ENCODE results near the gene HOXB9. TPM values are rescaled to one million over a fixed set of nuclear protein-coding genes. Genes with fewer than 3 reads are reported as not detected.

The HOXB9 gene
- total RNA-seq (2014; rRNA removed; shearing (Covaris generic)), result 2.5 and 4.0 TPM in 2 replicates

- Histone ChIP-seq H3K4me3 (peak within 1 kb of the TSS; percentile 59), H3K27me3 (peaks cover 17% of the 10 kb centered on the region), H3K27ac (peak within 1 kb of the TSS; percentile 8; the same call in 1 of the 2 replicates), H3K9me3 (replicated peaks) (no peaks in the 10 kb centered on the region), H3K36me3 (no peaks in the 10 kb centered on the region), H3K4me1 (no peaks in the 10 kb centered on the region; the same call in 1 of the 2 replicates)
- DNase-seq, result peak; percentile 61 to 62
Measured at GRCh38 chr17:48626245-48627117, at the start of gene HOXB9. TSS of gene HOXB9 (minus strand) at chr17:48626358. CDS start at chr17:48626269, 89 bp downstream.

- Histone ChIP-seq H3K27ac (no peak overlapping the region), H3K9me3 (replicated peaks) (no peaks in the 10 kb centered on the region), H3K4me3 (no peak overlapping the region; the same call in 1 of the 2 replicates), H3K27me3 (0 out of 2 replicates have a peak, but pooled peaks cover 3% of the 10 kb centered on the region), H3K36me3 (no peaks in the 10 kb centered on the region), H3K4me1 (no peaks in the 10 kb centered on the region)
- no peak for DNase-seq
Measured at GRCh38 chr17:48672340-48672739, 46.2 kb upstream of the HOXB9 start.

GRCh38 chr17:48671697-48672171 is 45.6 kb upstream of the HOXB9 start:
- H3K9me3 ChIP-seq (replicated peaks), result no peaks in the 10 kb centered on the region
- peak overlapping the region; percentile 54 for H3K4me3 ChIP-seq
- H3K27me3 ChIP-seq, result no peaks in the 10 kb centered on the region
- peak; percentile 67 to 88 for DNase-seq
- no peaks in the 10 kb centered on the region for H3K36me3 ChIP-seq
- H3K27ac ChIP-seq, result no peak overlapping the region
- H3K4me1 ChIP-seq, result no peaks in the 10 kb centered on the region

- Histone ChIP-seq H3K36me3 (no peaks in the 10 kb centered on the region), H3K27me3 (no peaks in the 10 kb centered on the region), H3K4me3 (no peak overlapping the region), H3K9me3 (replicated peaks) (no peaks in the 10 kb centered on the region), H3K4me1 (no peaks in the 10 kb centered on the region), H3K27ac (no peak overlapping the region)
- no peak for DNase-seq
Measured at GRCh38 chr17:48663134-48663924, 37.2 kb upstream of the HOXB9 start.

DNA sequence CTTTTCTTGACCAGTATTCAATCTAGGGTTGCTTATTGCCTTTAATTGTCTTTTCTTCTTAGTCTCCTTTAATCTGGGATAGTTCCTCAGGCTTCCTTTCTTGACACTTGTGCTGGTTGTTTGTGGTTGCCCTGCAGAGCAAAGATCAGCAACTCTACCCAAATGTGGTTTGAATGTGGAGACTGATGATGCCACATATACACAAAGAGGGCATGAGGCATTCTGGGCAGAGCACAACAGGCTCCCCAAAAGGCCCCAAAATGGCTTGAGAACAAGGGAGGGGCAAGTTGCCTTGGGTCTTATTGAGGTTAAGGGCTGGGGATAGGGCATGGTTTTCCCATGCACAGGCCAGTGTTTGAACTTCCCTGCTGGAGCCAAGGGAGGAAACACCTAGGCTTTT is 29.8 kb upstream of the HOXB9 start:
- no peak for DNase-seq
- Histone ChIP-seq H3K27ac (no peak overlapping the region), H3K4me1 (no peaks in the 10 kb centered on the region), H3K4me3 (no peak overlapping the region), H3K9me3 (replicated peaks) (no peaks in the 10 kb centered on the region), H3K27me3 (peaks cover 6% of the 10 kb centered on the region), H3K36me3 (no peaks in the 10 kb centered on the region)

DNA sequence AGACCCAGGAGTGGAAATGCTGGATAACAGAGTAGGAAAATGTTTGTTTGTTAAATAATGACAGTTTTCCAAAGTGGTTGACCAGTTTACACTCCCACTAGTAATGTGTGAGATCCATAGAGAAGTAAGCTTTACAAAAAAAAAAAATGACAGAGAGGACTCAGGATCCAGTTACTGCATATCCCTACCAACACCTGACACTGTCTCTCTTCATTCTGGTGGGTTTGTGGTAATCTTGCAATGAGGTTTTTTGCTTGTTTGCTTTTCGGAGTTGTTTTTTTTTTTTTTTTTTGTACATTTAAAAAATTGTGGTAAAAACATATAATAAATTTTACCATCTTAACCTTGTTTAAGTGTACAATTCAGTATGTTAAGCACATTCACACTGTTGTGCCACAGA is 23.6 kb upstream of the HOXB9 start:
- Histone ChIP-seq H3K4me1 (peaks cover 9% of the 10 kb centered on the region), H3K27me3 (peaks cover 6% of the 10 kb centered on the region), H3K9me3 (replicated peaks) (no peaks in the 10 kb centered on the region), H3K4me3 (no peak overlapping the region), H3K36me3 (no peaks in the 10 kb centered on the region), H3K27ac (no peak overlapping the region)
- DNase-seq, result peak; percentile 40 to 76

- peaks cover 10% of the 10 kb centered on the region; the same call in 1 of the 2 replicates for H3K27me3 ChIP-seq
- DNase-seq, result no peak
Measured at GRCh38 chr17:48647963-48648245, 21.7 kb upstream of the HOXB9 start.

GRCh38 chr17:48647103-48647962 is 21.2 kb upstream of the HOXB9 start:
- H3K27me3 ChIP-seq, result peaks cover 6% of the 10 kb centered on the region; the same call in 1 of the 2 replicates
- peaks cover 9% of the 10 kb centered on the region for H3K4me1 ChIP-seq
- no peaks in the 10 kb centered on the region for H3K9me3 ChIP-seq (replicated peaks)
- DNase-seq, result peak; percentile 26 to 37
- peak overlapping the region; percentile 50 for H3K4me3 ChIP-seq
- H3K36me3 ChIP-seq, result no peaks in the 10 kb centered on the region
- H3K27ac ChIP-seq, result no peak overlapping the region

More at GRCh38 chr17:48647963-48648245, 21.7 kb upstream of the HOXB9 start:
- H3K4me3 ChIP-seq, result no peak overlapping the region; the same call in 1 of the 2 replicates
- H3K36me3 ChIP-seq, result no peaks in the 10 kb centered on the region
- H3K27ac ChIP-seq, result no peak overlapping the region
- peaks cover 9% of the 10 kb centered on the region for H3K4me1 ChIP-seq
- no peaks in the 10 kb centered on the region for H3K9me3 ChIP-seq (replicated peaks)

- no peak overlapping the region for H3K27ac ChIP-seq
- no peak for DNase-seq
- peaks cover 9% of the 10 kb centered on the region for H3K4me1 ChIP-seq
- 0 out of 2 replicates have a peak, but pooled peaks cover 4% of the 10 kb centered on the region for H3K27me3 ChIP-seq
- no peaks in the 10 kb centered on the region for H3K36me3 ChIP-seq
- no peaks in the 10 kb centered on the region for H3K9me3 ChIP-seq (replicated peaks)
- no peak overlapping the region for H3K4me3 ChIP-seq
Measured at GRCh38 chr17:48646183-48647102, 20.3 kb upstream of the HOXB9 start.

DNA sequence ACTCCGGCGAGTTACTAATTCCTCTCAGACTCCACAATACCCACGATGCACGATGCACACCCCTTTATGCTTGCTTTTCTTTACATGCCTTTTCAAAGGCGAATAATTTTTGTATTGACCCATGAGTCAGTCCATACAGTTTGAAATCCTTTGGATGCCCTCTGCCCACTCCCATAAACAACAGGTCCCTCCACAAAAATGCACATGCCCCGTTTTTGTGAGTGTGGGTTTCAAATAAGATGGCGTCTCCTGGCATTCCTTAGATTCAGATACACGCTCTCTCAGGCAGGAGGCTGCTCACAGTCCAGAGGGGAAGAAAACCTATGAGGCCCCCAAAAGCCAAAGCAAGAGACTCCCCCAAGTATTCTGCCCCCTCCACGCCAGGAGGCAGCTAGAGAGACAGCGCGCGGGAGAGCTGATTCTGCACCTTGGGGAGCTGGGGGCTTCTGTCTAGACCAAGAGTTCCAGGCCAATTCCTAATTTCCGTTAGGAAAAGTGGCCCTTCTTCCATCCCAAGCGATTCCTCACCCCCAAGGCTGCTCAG is 19.6 kb upstream of the HOXB9 start:
- Histone ChIP-seq H3K4me3 (no peak overlapping the region), H3K4me1 (peaks cover 9% of the 10 kb centered on the region), H3K9me3 (replicated peaks) (no peaks in the 10 kb centered on the region), H3K36me3 (no peaks in the 10 kb centered on the region), H3K27ac (no peak overlapping the region), H3K27me3 (0 out of 2 replicates have a peak, but pooled peaks cover 4% of the 10 kb centered on the region)
- no peak for DNase-seq

DNA sequence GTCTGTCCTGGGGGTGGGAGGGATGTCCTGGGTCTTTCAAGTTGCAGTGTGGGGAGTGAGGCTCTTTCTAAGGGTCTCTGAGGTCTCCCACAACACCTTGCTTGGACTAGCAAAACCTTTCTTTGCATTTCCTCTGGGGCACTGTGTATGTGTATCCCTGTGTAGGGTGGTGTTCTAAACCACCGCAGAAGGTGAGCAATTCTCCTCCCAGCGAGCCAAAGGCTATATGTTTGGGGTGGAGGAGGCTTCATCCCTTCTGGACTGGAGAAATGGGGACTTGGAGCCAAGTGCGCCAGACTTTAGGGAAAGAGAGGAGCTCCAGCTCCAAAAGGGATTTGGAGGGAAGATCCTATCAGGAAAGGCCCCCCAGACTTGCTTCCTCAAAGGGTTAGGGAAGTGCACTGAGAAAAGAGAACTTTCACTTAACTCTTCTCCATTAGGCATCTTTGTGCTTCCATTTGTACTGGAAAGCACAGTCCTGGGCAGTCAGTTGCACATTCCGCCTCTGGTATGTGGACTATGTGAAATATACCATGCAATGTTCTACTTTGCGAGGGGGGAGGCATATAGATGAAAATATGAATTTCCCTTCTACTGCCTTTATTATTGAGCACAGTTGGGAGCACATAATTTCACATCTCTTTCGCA is 18.9 kb upstream of the HOXB9 start:
- no peak for DNase-seq
- Histone ChIP-seq H3K27me3 (peaks cover 4% of the 10 kb centered on the region; the same call in 1 of the 2 replicates), H3K4me1 (peaks cover 7% of the 10 kb centered on the region), H3K4me3 (no peak overlapping the region), H3K27ac (no peak overlapping the region), H3K36me3 (no peaks in the 10 kb centered on the region), H3K9me3 (replicated peaks) (no peaks in the 10 kb centered on the region)

DNA sequence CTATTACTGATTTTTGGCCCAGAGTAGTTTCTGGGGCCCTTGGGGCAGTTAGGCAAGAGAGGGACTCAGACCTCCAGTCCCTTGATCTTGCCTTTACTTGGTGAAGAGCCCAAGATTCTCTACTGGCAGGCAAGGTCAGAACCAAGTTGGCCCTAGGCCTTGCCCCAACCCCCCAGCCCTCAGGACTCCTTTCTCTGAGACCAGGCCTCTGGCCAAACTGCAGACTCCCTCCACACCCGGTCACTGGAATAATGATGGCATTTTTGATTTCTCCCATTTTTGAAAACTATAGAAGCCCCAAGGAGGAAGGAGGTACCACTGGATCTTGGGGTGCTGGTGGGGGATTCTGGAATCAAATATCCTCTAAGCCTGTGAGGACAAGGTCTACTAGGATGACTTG is 18.0 kb upstream of the HOXB9 start:
- no peak overlapping the region for H3K4me3 ChIP-seq
- H3K27me3 ChIP-seq, result peaks cover 8% of the 10 kb centered on the region
- no peak overlapping the region for H3K27ac ChIP-seq
- no peaks in the 10 kb centered on the region for H3K9me3 ChIP-seq (replicated peaks)
- no peaks in the 10 kb centered on the region for H3K36me3 ChIP-seq
- peaks cover under 1% of the 10 kb centered on the region for H3K4me1 ChIP-seq
- no peak for DNase-seq

DNA sequence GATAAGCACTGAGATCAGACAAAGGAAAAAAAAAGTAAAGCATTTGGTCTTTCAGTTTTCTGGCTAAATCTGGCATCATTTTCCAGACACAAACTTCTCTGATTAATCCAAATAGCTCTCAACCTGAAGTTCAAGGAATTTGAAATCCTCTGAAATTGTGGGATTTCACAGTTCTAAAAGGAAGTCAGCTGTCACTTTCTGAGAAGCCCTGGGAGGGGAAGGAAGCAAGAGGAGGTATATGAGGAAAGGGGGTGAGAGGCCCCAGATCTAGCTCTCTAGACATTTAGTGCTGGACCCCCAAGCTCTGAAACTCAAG is 17.5 kb upstream of the HOXB9 start:
- no peak for DNase-seq
- H3K36me3 ChIP-seq, result no peaks in the 10 kb centered on the region
- H3K27ac ChIP-seq, result no peak overlapping the region
- no peaks in the 10 kb centered on the region for H3K9me3 ChIP-seq (replicated peaks)
- H3K4me1 ChIP-seq, result no peaks in the 10 kb centered on the region
- H3K27me3 ChIP-seq, result peaks cover 13% of the 10 kb centered on the region
- no peak overlapping the region for H3K4me3 ChIP-seq

Measured in SJCRH30 (cell line).